Stomach (tissue), 9 donors: ENCODE measurements around the gene EYA2. TPM values are rescaled to one million over a fixed set of nuclear protein-coding genes. Genes with fewer than 3 reads are reported as not detected.

ENCODE experiments used
- DNase-seq, 2 donors: peaks; one replicate each; pipeline versions ENCODE4 v3.0.0 to v3.0.0-alpha.2; 2013 to 2019
- H3K27ac ChIP-seq, 5 donors: fragments of 200-600 bp in 4 of 5; sonication (generic) in 4 of 5; one replicate each; pipeline ENCODE4 v1.5.1; 2013 to 2019; ENCODE audit warnings: mild to moderate bottlenecking in 1 of 5, moderate library complexity in 1 of 5
- H3K27me3 ChIP-seq, 3 donors: fragments of 200-600 bp; sonication (generic); one replicate each; pipeline ENCODE4 v1.5.1; 2017 to 2019; ENCODE audit warnings: mixed run types in 1 of 3
- H3K36me3 ChIP-seq, 4 donors: fragments of 200-600 bp; sonication (generic); 1 replicate in 3 of 4; 2 replicates in 1 of 4; pipeline ENCODE4 v1.5.1; 2016 to 2019
- H3K4me1 ChIP-seq, 4 donors: fragments of 200-600 bp; sonication (generic); one replicate each; pipeline ENCODE4 v1.5.1; 2016 to 2019
- H3K4me3 ChIP-seq, 4 donors: fragments of 200-600 bp; sonication (generic) in 3 of 4; one replicate each; pipeline ENCODE4 v1.5.1; 2016 to 2019; ENCODE audit warnings: mild to moderate bottlenecking in 1 of 4
- H3K9me3 ChIP-seq, 4 donors: fragments of 200-600 bp; sonication (generic); one replicate each; pipeline ENCODE4 v1.5.1; 2016 to 2019
- EP300 ChIP-seq: sonication (generic); formaldehyde crosslinking; IDR thresholded peaks from one replicate; pipeline ENCODE4 v1.6.1; 2017; ENCODE audit warnings: antibody characterized with exemption
- POLR2A ChIP-seq, 4 donors: fragments of 450-650 bp; IDR thresholded peaks; one replicate each; pipeline ENCODE4 v1.6.1; 2016; ENCODE audit warnings: antibody characterized with exemption in 4 of 4, control low read depth in 2 of 4, mild to moderate bottlenecking in 1 of 4, moderate library complexity in 1 of 4
- POLR2AphosphoS5 ChIP-seq, 3 donors: sonication (generic); formaldehyde crosslinking; IDR thresholded peaks; one replicate each; pipeline ENCODE4 v1.6.1; 2016; ENCODE audit warnings: antibody characterized with exemption in 3 of 3
- WGBS, 5 donors: extraction: QIAGEN DNeasy Blood & Tissue Kit in 3 of 5; methylation state at CpG; one replicate each; pipeline versions ENCODE4 v1.1.5 to v1.1.7; 2013 to 2018; 5-methylcytosine and 5-hydroxymethylcytosine counted together
- intact Hi-C: fragments of 100-400 bp; cut with DNase I; formaldehyde crosslinking; loops from one replicate; pipeline ENCODE4 v1.15.1; 2023; ENCODE audit warnings: low total_unique reads
- polyA plus RNA-seq, 3 donors: library from polyadenylated mRNA; stranded (reverse); fragments of 200-250 nt; gene quantifications; one replicate each; pipeline ENCODE4 v1.2.3, GENCODE V29; 2013
- total RNA-seq, 5 donors: library from RNA; depleted of rRNA; stranded (reverse); fragments of >200 nt; gene quantifications; one replicate each; pipeline versions ENCODE4 v1.1.0 to v1.2.3, GENCODE V29; 2014 to 2016
- TF ChIP-seq, protein P1 (sequence below), 7 experiments: fragments of 450-650 bp in 4 of 7; fragments of 200-600 bp in 3 of 7; sonication (generic) in 3 of 7; IDR thresholded peaks; one replicate each; pipeline ENCODE4 v1.5.1; 2016 to 2019; ENCODE audit warnings: antibody characterized with exemption in 7 of 7, control low read depth in 2 of 7, mild to moderate bottlenecking in 1 of 7
- donor health status: healthy with polysubstance abuse.
- donor health status: Bipolar disorder and iron deficiency.
- donor health status: healthy.

EYA2 gene
- total and polyA plus RNA-seq, 8 donors = 1.8 to 86.2 (median 5.5) TPM

DNA sequence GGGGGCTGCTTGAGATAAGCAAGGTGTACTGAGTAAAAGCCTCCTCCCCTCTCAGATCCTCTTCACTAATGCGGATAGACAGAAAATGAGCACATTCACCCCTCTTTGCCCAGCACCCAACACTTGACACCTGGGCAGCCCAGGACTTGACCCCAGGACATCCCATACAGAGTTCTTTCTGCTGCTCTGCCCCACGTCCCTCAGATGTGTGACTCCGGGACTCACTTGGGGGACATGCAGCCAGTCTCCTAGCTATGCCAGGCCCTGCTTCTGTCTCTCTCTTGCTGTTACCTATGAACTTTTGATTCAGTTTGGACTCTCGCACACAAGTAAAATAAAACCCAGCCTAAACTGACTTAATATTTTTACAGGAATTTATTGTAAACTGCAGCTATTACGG is 159.9 kb downstream of the EYA2 start:
- TF ChIP-seq POLR2AphosphoS5 (IDR thresholded peaks at IDR 0.05) (no peak), EP300 (no peak), POLR2A (IDR thresholded peaks at IDR 0.05) (no peak)
- TF ChIP-seq, protein P1, sequence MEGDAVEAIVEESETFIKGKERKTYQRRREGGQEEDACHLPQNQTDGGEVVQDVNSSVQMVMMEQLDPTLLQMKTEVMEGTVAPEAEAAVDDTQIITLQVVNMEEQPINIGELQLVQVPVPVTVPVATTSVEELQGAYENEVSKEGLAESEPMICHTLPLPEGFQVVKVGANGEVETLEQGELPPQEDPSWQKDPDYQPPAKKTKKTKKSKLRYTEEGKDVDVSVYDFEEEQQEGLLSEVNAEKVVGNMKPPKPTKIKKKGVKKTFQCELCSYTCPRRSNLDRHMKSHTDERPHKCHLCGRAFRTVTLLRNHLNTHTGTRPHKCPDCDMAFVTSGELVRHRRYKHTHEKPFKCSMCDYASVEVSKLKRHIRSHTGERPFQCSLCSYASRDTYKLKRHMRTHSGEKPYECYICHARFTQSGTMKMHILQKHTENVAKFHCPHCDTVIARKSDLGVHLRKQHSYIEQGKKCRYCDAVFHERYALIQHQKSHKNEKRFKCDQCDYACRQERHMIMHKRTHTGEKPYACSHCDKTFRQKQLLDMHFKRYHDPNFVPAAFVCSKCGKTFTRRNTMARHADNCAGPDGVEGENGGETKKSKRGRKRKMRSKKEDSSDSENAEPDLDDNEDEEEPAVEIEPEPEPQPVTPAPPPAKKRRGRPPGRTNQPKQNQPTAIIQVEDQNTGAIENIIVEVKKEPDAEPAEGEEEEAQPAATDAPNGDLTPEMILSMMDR (IDR thresholded peaks at IDR 0.05) = no peak
- Histone ChIP-seq H3K4me3 (no peak overlapping the region), H3K27ac (no peak overlapping the region), H3K4me1 (peaks cover 0 to 7% (median 3%) of the 10 kb centered on the region in 4 donors), H3K27me3 (peaks cover 0 to 12% (median 0%) of the 10 kb centered on the region in 3 donors), H3K9me3 (no peaks in the 10 kb centered on the region), H3K36me3 (no peaks in the 10 kb centered on the region)
- 83 to 97% (median 97%) methylated on average over 5 of the region's 5 CpGs for WGBS, 5 donors
- DNase-seq = no peak
- intact Hi-C loops = no loop called here

DNA sequence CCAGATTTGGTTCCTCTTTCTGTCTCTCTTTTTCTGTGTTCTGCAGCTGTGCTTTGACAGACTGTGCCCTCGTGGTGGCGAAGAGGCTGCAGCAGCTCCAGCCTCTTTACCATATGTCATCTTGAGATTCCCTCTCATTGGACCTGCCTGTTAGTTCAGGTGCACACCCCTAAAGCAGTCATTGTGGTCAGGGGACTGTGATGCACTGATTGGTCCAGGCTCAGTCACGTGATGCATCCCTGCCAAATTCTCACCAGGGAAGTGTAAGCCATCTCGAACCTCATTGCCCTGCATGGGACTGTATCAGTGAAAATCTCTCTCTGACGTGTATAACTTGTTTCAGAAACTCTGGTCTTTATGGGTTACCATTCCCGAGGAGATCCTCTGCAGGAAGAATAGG is 160.3 kb downstream of the EYA2 start:
- WGBS, 5 donors = 82 to 90% (median 87%) methylated on average over 6 of the region's 6 CpGs
- no peak for TF ChIP-seq POLR2A (IDR thresholded peaks at IDR 0.05)
- TF ChIP-seq EP300 = no peak
- no peak for TF ChIP-seq POLR2AphosphoS5 (IDR thresholded peaks at IDR 0.05)
- TF ChIP-seq, protein P1 (IDR thresholded peaks at IDR 0.05) = no peak
- intact Hi-C loops = no loop called here

DNA sequence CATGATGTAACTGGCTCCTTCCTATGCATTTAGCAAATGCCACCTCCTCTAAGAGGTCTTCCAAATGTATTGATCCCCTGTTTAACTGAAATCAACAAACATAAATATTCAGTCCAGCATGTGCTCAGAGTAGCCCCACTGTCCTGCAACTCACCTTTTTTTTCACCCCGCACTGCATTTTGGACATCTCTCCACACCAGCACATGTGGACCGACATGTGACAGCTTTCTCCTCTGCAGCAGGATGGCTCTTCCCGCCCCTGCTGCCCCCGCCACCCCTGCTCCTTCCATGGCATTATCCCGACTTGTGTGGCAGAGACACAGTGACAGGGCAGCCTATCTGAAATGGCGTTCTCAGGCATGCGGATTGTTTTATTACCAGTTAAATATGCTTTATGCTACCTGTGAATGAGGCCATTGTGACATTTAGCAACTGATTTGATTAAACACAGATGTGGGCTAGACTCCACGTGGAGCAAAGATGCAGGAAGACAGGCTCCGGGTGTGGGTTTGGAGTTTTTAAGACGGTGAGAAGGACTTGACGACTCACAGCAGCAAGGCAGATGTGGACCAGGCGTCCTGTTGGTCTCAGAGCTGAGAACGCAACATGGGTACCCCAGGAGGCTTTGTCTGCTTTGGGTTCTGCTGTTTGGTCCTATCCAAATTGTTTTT is 161.2 kb downstream of the EYA2 start:
- intact Hi-C loops = no loop called here
- H3K36me3 ChIP-seq = no peaks in the 10 kb centered on the region
- WGBS, 5 donors = 32 to 52% (median 40%) methylated on average over 13 of the region's 13 CpGs
- H3K27me3 ChIP-seq = peaks cover 0 to 4% (median 0%) of the 10 kb centered on the region in 3 donors
- no peaks in the 10 kb centered on the region for H3K9me3 ChIP-seq
- peaks cover 0 to 7% (median 3%) of the 10 kb centered on the region in 4 donors for H3K4me1 ChIP-seq
- no peak overlapping the region for H3K27ac ChIP-seq
- DNase-seq = no peak
- H3K4me3 ChIP-seq = no peak overlapping the region
- no peak for TF ChIP-seq POLR2AphosphoS5 (IDR thresholded peaks at IDR 0.05)
- TF ChIP-seq, protein P1 (IDR thresholded peaks at IDR 0.05) = no peak
- TF ChIP-seq POLR2A (IDR thresholded peaks at IDR 0.05) = no peak
- TF ChIP-seq EP300 = no peak

More for the DNA sequence above, 160.3 kb downstream of the EYA2 start:
- no peak for DNase-seq
- no peak overlapping the region for H3K4me3 ChIP-seq
- H3K4me1 ChIP-seq = peaks cover 0 to 7% (median 3%) of the 10 kb centered on the region in 4 donors
- no peak overlapping the region for H3K27ac ChIP-seq
- H3K36me3 ChIP-seq = no peaks in the 10 kb centered on the region
- H3K9me3 ChIP-seq = no peaks in the 10 kb centered on the region
- peaks cover 0 to 7% (median 0%) of the 10 kb centered on the region in 3 donors for H3K27me3 ChIP-seq

DNA sequence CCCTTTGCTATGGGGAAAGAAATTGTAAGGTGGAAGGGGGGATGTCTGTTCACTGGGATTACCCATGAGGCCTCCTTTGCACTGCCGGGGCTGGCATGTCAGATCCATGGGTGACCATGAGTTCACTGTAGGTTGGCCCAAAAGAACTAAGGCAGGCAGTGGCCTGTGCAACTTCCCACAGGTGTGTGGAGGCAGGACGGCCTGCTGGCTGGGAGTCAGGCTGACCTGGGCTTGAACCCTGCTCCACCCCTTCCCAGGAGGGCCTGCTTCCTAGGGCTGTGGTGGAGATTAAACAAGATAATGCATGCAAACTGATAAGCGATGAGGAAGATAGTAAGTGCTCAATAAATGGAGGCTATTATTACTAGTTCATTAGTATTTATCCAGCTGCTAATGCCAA is 163.0 kb downstream of the EYA2 start:
- peak overlapping the region in 1 of 5 donors; percentile 26 for H3K27ac ChIP-seq
- no peak for DNase-seq
- no peaks in the 10 kb centered on the region for H3K27me3 ChIP-seq
- TF ChIP-seq EP300 (no peak), POLR2AphosphoS5 (IDR thresholded peaks at IDR 0.05) (peak in 2 of 3 donors; percentile 28 to 37)
- no peaks in the 10 kb centered on the region for H3K9me3 ChIP-seq
- peaks cover 0 to 12% (median 4%) of the 10 kb centered on the region in 4 donors for H3K4me1 ChIP-seq
- 30 to 57% (median 38%) methylated on average over 3 of the region's 3 CpGs for WGBS, 5 donors
- no peaks in the 10 kb centered on the region for H3K36me3 ChIP-seq
- intact Hi-C loops = no loop called here
- H3K4me3 ChIP-seq = no peak overlapping the region

DNA sequence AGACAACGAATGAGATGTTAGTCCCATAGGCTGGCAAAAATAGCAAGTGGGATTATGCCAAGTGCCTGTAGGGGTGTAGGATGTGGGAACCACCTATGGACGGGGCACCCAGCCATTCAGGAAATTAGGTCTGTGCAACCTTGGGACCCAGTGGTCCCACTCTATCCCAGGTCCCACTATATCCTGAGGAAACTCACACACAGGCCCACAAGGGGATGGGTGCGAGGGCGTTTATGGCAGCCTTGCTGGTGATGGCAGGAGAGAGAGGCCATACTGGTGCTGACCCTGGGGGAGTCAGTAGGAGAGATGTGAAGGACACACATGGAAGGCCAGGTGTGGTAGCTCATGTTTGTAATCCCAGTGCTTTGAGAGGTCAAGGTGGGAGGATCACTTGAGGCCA is 163.6 kb downstream of the EYA2 start:
- Histone ChIP-seq H3K36me3 (no peaks in the 10 kb centered on the region), H3K4me3 (no peak overlapping the region), H3K27ac (peak overlapping the region in 1 of 5 donors; percentile 26), H3K4me1 (peaks cover 0 to 16% (median 6%) of the 10 kb centered on the region in 4 donors), H3K27me3 (no peaks in the 10 kb centered on the region), H3K9me3 (no peaks in the 10 kb centered on the region)
- WGBS, 5 donors = 88 to 93% (median 93%) methylated on average over 4 of the region's 4 CpGs
- TF ChIP-seq POLR2AphosphoS5 (IDR thresholded peaks at IDR 0.05) (no peak), EP300 (no peak), POLR2A (IDR thresholded peaks at IDR 0.05) (no peak)
- TF ChIP-seq, protein P1 (IDR thresholded peaks at IDR 0.05) = no peak
- no peak for DNase-seq
- intact Hi-C loops = no loop called here
